Putamen (tissue), 1 donor: ENCODE results near the gene NOTCH2NLA.
"Not testable (repeated sequence)": the region's sequence is repeated elsewhere in the genome, so short reads cannot be mapped to it uniquely, and the experiment has no call there.

Experiments
- DNase-seq: peaks from one replicate; pipeline ENCODE4 v3.0.0-alpha.2; 2016; ENCODE audit warnings: low spot score

NOTCH2NLA gene

DNA sequence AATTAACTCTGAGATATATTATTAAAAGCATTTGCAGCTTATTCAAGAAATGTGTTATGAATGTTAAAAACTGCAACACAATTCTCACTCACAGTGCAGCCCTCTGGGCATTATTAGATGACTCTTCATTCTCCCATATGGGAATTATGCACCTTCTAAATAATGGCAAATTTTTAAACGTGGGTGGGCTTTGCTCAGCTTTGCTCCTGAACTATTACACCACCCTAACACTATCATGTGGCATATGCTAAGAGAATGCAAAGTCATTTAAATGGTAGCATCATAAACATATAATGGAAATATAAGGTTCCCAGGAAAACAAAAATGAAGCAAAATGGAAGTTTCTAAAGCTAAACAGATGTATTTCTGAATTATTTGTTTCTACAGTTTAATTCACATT lies 61.5 kb downstream of the NOTCH2NLA start:
- not testable (repeated sequence) for DNase-seq

DNA sequence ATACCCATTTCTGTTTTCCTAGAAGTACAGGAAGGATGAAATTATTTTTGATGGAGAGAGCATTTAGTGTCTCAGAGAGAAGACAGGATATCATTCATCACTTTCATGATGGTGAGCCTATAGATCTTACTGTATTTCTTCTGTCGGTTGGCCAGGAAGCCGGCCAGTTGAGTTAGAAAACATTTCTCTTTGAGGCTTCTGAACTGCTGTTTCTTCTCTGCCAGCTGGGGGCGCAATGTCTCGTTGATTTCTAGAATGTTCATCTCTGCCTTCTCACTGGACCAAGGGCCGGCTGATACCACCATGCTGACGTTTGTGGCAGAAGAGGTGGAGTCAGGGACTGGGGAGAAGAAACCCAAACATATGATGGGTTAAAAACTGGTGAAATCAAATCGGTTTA lies 84.4 kb downstream of the NOTCH2NLA start, which contains the start of gene NBPF10:
Gene NBPF10, minus strand, starts transcription at position 340 of the 400 bp plus-strand sequence. Its CDS starts 35 bp downstream, at position 305.
- not testable (repeated sequence) for DNase-seq
